ENCODE results near the gene MYCT1.

- TF ChIP-seq CTCF (IDR thresholded peaks at IDR 0.05) = no peak
- TF ChIP-seq POLR2A (IDR thresholded peaks at IDR 0.05) = no peak
Measured at GRCh38 chr6:152685819-152686218, 11.9 kb upstream of the MYCT1 start.

All from adrenal gland (tissue), 5 donors.